GM19467 (cell line): ENCODE data around the gene ADGRL1.
"Not testable (repeated sequence)": the region's sequence is repeated elsewhere in the genome, so short reads cannot be mapped to it uniquely, and the experiment has no call there.

Experiments
- ATAC-seq: cut with Tn5 transposase; IDR thresholded peaks from one replicate; pipeline ENCODE4 v1.9.1; 2021; ENCODE audit warnings: mild to moderate bottlenecking, moderate library complexity; ENCODE audit not compliant: unreplicated experiment

Gene ADGRL1

GRCh38 chr19:14221345-14221744, 15.4 kb upstream of the ADGRL1 start:
- ATAC-seq = not testable (repeated sequence)

GRCh38 chr19:14218620-14219330, 12.8 kb upstream of the ADGRL1 start:
- ATAC-seq = no peak

GRCh38 chr19:14217886-14218285, 11.9 kb upstream of the ADGRL1 start:
- not testable (repeated sequence) for ATAC-seq

- ATAC-seq = no peak
Observed at GRCh38 chr19:14214580-14214979, 8.6 kb upstream of the ADGRL1 start.

- not testable (repeated sequence) for ATAC-seq
Observed at GRCh38 chr19:14210182-14210581, 4.2 kb upstream of the ADGRL1 start.

GRCh38 chr19:14209401-14209800, 3.4 kb upstream of the ADGRL1 start:
- not testable (repeated sequence) for ATAC-seq

GRCh38 chr19:14208496-14208895, 2.5 kb upstream of the ADGRL1 start:
- ATAC-seq = not testable (repeated sequence)

- not testable (repeated sequence) for ATAC-seq
Observed at GRCh38 chr19:14207796-14208195, 1.8 kb upstream of the ADGRL1 start.

- ATAC-seq = not testable (repeated sequence)
Observed at GRCh38 chr19:14206737-14207726, 1.1 kb upstream of the ADGRL1 start.

- ATAC-seq = not testable (repeated sequence)
Observed at GRCh38 chr19:14206308-14206707, 339 bp upstream of the ADGRL1 start.

- ATAC-seq = not testable (repeated sequence)
Observed at GRCh38 chr19:14204676-14205451, 1.1 kb downstream of the ADGRL1 start.

- ATAC-seq = not testable (repeated sequence)
Observed at GRCh38 chr19:14204219-14204618, 1.8 kb downstream of the ADGRL1 start.

GRCh38 chr19:14203788-14204187, 2.2 kb downstream of the ADGRL1 start:
- not testable (repeated sequence) for ATAC-seq

- no peak for ATAC-seq
Observed at GRCh38 chr19:14203177-14203576, 2.8 kb downstream of the ADGRL1 start.

- not testable (repeated sequence) for ATAC-seq
Observed at GRCh38 chr19:14201481-14201880, 4.5 kb downstream of the ADGRL1 start.

GRCh38 chr19:14200147-14200841, 5.7 kb downstream of the ADGRL1 start:
- ATAC-seq = not testable (repeated sequence)

- ATAC-seq = no peak
Observed at GRCh38 chr19:14198384-14199376, 7.3 kb downstream of the ADGRL1 start.

- ATAC-seq = no peak
Observed at GRCh38 chr19:14197882-14198281, 8.1 kb downstream of the ADGRL1 start.

GRCh38 chr19:14197288-14197687, 8.7 kb downstream of the ADGRL1 start:
- not testable (repeated sequence) for ATAC-seq
